ENCODE measurements around the gene TBC1D2. TPM values are rescaled to one million over a fixed set of nuclear protein-coding genes. Genes with fewer than 3 reads are reported as not detected.

Gene TBC1D2
- total and polyA plus RNA-seq, 2 of the 13 experiments (the other 11 are each of a cell fraction or from before 2014, with no cell fraction given) = 2.0 to 2.8 TPM

GRCh38 chr9:98158071-98158831 is 97.2 kb downstream of the TBC1D2 start (continued):
- TF ChIP-seq NR2F6 (IDR thresholded peaks at IDR 0.05) (peak; percentile 32; the same call in 1 of the 2 replicates), NR2F6 (CRISPR knock-in tag; IDR thresholded peaks at IDR 0.05) (peak; percentile 53; the same call in 1 of the 2 replicates), FOXO4 (CRISPR knock-in tag; conservative IDR thresholded peaks at IDR 0.05) (no peak), STAT6 (CRISPR knock-in tag; IDR thresholded peaks at IDR 0.05; ENCODE audit: borderline replicate concordance) (no peak), ZNF614 (CRISPR knock-in tag; IDR thresholded peaks at IDR 0.05; ENCODE audit: borderline replicate concordance) (peak; percentile 42; the same call in 1 of the 2 replicates), THAP8 (CRISPR knock-in tag; IDR thresholded peaks at IDR 0.05; ENCODE audit: borderline replicate concordance) (no peak), ZKSCAN8 (CRISPR knock-in tag; IDR thresholded peaks at IDR 0.05; ENCODE audit: borderline replicate concordance) (no peak; the same call in 1 of the 2 replicates), HDAC2 (CRISPR knock-in tag; IDR thresholded peaks at IDR 0.05) (peak; percentile 86), EED (CRISPR knock-in tag; IDR thresholded peaks at IDR 0.05) (no peak), FOXA1 (IDR thresholded peaks at IDR 0.05) (peak; percentile 65), FOXA1 (CRISPR knock-in tag; IDR thresholded peaks at IDR 0.05) (peak; percentile 96), ZFP91 (CRISPR knock-in tag; IDR thresholded peaks at IDR 0.05; ENCODE audit: borderline replicate concordance) (no peak), HOMEZ (CRISPR knock-in tag; IDR thresholded peaks at IDR 0.05; ENCODE audit: low read depth) (no peak), ZNF570 (CRISPR knock-in tag; IDR thresholded peaks at IDR 0.05; ENCODE audit: borderline replicate concordance) (no peak), THAP7 (CRISPR knock-in tag; IDR thresholded peaks at IDR 0.05) (no peak), IKZF5 (CRISPR knock-in tag; IDR thresholded peaks at IDR 0.05) (peak; percentile 53; the same call in 1 of the 2 replicates), ZNF724P (CRISPR knock-in tag; IDR thresholded peaks at IDR 0.05; ENCODE audit: borderline replicate concordance) (no peak)

Measured in HepG2 (cell line).